GM11168 (cell line): ENCODE data around the gene UGGT2.
"Not testable (repeated sequence)": the region's sequence is repeated elsewhere in the genome, so short reads cannot be mapped to it uniquely, and the experiment has no call there.

Experiments used
- in situ Hi-C: fragments of 300-500 bp; cut with MboI; formaldehyde crosslinking; loops from one replicate; pipeline ENCODE4 v1.12.0; 2022; ENCODE audit warnings: low sequenced_read_pairs; ENCODE audit not compliant: unreplicated experiment

The UGGT2 gene

GRCh38 chr13:95972651-95973050 lies 80.5 kb downstream of the UGGT2 start:
- in situ Hi-C loops, result not testable (repeated sequence)

GRCh38 chr13:95970878-95971277 lies 82.3 kb downstream of the UGGT2 start:
- in situ Hi-C loops, result no loop called here

- in situ Hi-C loops, result no loop called here
These were observed 84.3 kb downstream of the UGGT2 start for GRCh38 chr13:95968906-95969305.

DNA sequence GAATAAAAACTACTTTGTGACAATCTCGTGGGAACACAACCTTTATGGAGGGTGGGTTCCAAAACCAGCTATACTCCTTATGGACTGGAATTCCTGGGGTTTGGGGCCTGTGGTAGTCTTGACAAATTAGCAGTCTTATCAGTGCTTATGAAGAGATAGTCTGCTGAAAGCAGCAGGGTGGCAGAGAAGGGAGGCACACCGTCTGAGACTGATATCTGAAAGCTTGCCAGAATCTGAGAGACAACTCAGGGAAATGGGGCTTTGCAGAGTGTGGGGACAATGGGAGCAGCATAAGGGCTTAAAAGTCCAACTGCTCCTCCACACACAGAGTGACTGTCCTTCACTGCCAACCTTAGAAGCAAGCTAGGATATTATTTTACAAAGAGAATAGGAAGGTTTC lies 95.9 kb downstream of the UGGT2 start:
- in situ Hi-C loops, result no loop called here

DNA sequence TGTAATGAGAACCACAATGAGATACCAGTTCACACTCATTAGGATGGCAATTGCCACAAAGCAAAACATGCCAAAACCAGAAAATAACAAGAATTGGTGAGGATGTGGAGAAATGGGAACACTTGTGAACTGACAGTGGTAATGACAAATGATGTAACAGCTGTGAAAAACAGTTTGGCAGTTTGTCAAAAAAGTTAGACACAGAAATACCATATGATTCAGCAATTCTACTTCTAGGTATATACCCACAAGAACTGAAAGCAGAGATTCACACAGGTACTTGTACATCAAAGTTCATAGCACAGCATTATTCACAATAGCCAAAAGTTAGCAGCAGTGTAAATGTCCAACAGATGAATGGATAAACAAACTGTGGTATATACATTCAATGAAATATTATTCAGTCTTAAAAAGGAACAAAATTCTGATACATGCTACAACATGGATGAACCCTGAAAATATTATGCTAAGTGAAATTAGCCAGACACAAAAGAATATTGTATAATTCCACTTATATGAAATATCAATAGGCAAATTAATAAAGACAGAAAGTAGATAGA lies 96.5 kb downstream of the UGGT2 start:
- in situ Hi-C loops, result no loop called here

GRCh38 chr13:95955719-95956118 lies 97.5 kb downstream of the UGGT2 start:
- in situ Hi-C loops, result no loop called here

GRCh38 chr13:95955255-95955654 lies 97.9 kb downstream of the UGGT2 start:
- in situ Hi-C loops, result no loop called here

- in situ Hi-C loops, result no loop called here
These were observed 98.9 kb downstream of the UGGT2 start for GRCh38 chr13:95954266-95954665.

DNA sequence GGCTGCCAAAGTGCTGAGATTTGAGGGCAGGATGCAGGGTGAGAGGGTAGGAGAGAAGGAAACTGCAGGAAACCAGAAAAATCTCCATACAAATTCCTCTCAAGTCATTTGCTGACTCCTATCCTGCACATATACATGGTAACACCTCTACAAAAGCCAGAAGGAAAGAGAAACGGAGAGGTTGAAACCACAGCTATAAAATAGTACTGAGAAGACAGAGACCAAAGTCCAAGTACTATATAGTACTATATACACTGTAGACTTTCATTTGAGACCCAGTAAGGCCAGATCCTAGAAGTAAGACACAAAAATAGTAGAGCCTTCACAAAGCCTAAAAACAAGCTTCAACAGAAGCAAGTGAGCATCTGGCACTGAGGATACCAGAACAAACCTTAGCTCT lies 103.1 kb downstream of the UGGT2 start:
- in situ Hi-C loops, result no loop called here

DNA sequence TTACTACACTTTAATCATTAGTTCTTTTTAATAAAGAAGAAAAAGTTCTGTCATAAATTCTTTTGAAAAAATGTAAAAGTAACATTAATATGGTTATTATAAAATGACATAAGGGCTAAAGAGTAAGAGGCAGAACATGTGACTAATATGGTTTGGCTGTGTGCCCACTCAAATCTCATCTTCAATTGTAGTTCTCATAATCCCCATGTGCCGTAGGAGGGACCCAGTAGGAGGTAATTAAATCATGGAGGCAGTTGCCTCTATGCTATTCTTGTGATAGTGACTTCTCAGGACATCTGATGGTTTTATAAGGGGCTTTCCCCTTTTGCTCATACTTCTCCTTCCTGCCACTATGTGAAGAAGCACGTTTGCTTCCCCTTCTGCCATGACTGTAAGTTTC lies 104.5 kb downstream of the UGGT2 start:
- in situ Hi-C loops, result no loop called here

DNA sequence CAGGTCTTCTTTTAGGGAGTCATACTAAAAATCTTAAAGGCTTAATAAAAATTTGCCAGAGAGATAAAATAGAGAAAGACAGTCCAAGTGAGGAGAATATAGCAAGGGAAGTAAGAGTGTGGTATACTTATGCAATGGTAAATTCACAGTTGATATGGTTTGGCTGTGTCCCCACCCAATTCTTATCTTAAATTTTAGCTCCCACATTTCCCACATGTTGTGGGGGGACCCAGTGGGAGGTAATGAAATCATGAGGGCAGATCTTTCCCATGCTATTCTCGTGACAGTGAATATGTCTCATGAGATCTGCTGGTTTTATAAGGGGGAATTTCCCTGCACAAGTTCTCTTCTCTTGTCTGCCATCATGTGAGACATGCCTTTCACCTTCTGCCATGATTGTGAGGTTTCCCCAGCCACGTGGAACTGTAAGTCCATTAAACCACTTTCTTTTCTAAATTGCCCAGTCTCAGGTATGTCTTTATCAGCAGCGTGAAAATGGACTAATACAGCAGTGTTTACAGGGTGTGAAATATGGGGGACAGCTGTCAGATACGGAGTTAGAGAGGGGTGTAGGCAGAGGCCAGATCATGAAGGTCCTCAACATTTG lies 115.4 kb downstream of the UGGT2 start:
- in situ Hi-C loops, result no loop called here

DNA sequence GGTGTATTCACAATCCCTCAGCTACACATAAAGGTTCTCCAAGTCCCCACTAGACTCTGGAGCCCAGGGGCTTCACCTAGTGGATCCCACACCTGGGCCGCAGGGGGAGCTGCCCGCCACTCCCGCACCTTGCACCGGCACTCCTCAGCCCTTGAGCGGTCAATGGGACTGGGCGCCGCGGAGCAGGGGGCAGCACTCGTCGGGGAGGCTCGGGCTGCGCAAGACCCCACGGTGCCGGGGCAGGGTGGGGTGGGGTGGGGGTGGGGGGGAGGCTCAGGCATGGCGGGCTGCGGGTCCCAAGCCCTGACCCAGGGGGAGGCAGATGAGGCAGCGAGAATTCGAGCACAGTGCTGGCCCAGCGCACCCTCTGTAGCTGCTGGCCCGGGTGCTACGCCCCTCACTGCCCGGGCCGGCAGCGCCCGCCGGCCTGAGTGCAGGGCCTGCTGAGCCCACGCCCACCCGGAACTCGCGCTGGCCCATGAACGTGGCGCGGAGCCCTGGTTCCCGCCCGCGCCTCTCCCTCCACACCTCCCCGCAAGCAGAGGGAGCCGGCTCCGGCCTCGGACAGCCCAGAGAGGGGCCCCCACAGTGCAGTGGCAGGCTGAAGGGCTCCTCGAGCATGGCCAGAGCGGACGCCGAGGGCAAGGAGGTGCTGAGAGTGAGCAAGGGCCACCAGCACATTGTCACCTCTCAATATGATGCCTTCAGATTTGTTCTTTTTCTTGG lies 121.7 kb downstream of the UGGT2 start:
- in situ Hi-C loops, result no loop called here

DNA sequence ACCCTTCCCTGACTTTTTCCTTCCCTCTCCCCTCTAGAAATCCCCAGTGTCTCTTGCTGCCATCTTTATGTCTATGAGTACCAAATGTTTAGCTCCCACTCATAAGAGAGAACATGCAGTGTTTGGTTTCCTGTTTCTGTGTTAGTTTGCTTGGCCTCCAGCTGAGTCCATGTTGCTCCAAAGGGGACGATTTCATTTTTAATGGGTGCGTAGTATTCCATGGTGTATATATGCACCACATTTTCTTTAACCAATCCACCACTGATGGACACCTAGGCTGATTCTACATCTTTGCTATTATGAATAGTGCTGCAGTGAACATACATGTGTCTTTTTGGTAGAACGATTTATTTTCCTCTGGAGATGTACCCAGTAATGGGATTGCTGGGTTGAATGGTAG lies 123.8 kb downstream of the UGGT2 start:
- in situ Hi-C loops, result no loop called here

GRCh38 chr13:95928367-95928906 lies 124.8 kb downstream of the UGGT2 start:
- in situ Hi-C loops, result not testable (repeated sequence)

- in situ Hi-C loops, result no loop called here
These were observed 127.0 kb downstream of the UGGT2 start for GRCh38 chr13:95926231-95926630.

DNA sequence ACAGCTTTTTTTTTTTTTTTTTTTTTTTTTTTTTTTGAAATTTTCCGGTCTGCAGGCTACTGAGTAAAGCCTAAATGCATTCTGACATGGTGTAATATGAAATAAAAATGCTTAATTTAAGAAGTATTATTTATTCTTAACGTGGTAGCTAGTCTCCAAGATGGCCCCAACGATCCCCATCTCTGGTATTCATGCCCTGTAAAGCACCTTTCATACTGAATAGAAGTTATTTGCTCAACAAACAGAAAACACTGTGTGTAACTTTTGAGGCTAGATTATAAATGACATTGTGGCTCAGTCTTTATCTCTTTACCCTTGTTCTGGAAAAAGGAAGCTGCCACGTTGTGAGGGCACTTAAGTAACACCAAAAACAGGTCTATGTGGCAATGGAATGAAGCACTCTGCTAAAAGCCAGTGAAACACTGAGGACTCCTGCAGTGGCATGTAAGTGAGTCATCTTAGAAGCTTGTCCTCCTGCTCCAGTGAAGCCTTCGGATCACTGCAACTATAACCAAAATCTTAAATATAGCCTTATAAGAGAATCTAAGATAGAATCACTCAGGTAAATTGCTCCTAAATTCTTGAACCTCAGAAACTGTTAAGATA lies 128.7 kb downstream of the UGGT2 start:
- in situ Hi-C loops, result no loop called here

DNA sequence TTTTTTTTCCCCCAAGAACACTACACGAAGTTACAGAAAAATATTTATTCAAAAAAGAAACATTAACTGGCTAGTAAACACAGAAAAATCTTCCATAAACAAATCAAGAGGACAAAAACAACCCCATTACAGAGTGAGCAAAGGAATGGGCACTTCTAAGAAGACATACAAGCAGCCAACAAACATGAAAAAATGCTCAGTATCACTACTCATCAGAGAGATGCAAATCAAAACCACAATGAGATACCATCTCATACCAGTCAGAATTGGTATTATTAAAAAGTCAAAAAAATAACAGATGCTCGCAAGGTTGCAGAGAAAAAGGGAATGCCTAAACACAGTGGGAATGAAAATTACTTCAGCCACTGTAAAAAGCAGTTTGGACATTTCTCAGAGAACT lies 131.7 kb downstream of the UGGT2 start:
- in situ Hi-C loops, result no loop called here

- in situ Hi-C loops, result no loop called here
These were observed 132.7 kb downstream of the UGGT2 start for GRCh38 chr13:95920485-95920884.

DNA sequence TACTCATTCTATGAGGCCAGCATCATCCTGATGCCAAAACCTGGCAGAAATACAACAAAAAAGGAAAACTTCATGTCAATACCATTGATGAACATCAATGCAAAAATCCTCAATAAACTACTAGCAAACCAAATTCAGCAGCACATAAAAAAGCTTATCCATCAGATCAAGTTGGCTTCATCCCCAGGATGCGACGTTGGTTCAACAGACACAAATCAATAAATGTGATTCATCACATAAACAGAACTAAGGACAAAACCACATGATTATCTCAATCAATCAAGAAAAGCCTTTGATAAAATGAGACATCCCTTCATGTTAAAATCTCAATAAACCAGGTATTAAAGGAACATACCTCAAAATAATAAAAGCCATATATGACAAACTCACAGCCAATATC lies 134.3 kb downstream of the UGGT2 start:
- in situ Hi-C loops, result no loop called here

DNA sequence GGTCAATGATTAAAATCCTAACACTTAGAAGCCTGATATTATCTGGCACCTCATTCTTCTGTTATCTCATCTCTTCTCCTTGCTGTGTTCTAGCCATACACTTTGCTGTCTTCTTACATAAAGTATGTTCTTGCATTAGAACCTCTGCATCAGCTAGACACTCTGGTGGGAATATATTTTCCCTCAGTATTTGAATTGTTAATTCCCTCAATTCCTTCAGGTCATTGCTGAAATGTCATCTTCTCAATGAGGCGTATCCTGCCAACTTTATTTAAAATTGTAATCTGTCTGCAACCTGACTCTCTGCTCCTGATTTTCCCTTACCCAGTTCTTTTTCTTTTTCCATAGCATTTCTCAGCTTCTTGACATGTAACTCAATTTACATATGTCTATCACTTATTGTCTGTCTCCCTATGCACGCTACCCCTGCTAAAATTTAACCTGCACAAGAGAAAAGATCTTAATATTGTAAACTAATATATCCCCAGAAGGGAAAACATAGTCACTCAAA lies 138.2 kb downstream of the UGGT2 start:
- in situ Hi-C loops, result no loop called here

GRCh38 chr13:95906999-95907398 lies 146.2 kb downstream of the UGGT2 start:
- in situ Hi-C loops, result no loop called here
